Suprapubic skin (tissue), 4 donors: ENCODE measurements around the gene CYP3A4.

ENCODE experiments used
- CTCF ChIP-seq, 2 donors: fragments of 200-600 bp in 1 of 2; fragments of 450-650 bp in 1 of 2; sonication (generic) in 1 of 2; IDR thresholded peaks; one replicate each; pipeline ENCODE4 v1.5.1; 2016 to 2019; ENCODE audit warnings: antibody characterized with exemption in 2 of 2, mild to moderate bottlenecking in 1 of 2, moderate library complexity in 1 of 2
- EP300 ChIP-seq: sonication (generic); formaldehyde crosslinking; IDR thresholded peaks from one replicate; pipeline ENCODE4 v1.6.1; 2017; ENCODE audit warnings: antibody characterized with exemption
- POLR2A ChIP-seq, 2 donors: fragments of 450-650 bp; IDR thresholded peaks; one replicate each; pipeline ENCODE4 v1.6.1; 2017; ENCODE audit warnings: antibody characterized with exemption in 2 of 2, mild to moderate bottlenecking in 2 of 2, moderate library complexity in 2 of 2
- POLR2AphosphoS5 ChIP-seq, 3 donors: sonication (generic); formaldehyde crosslinking; IDR thresholded peaks; one replicate each; pipeline ENCODE4 v1.6.1; 2017; ENCODE audit warnings: antibody characterized with exemption in 3 of 3

- no peak for TF ChIP-seq POLR2AphosphoS5 (IDR thresholded peaks at IDR 0.05)
- no peak for TF ChIP-seq EP300
- no peak for TF ChIP-seq CTCF (IDR thresholded peaks at IDR 0.05)
- no peak for TF ChIP-seq POLR2A (IDR thresholded peaks at IDR 0.05)
These were observed 63.8 kb downstream of the CYP3A4 start for GRCh38 chr7:99719996-99720769.
